Spleen (tissue), 11 donors: Measurements from ENCODE around the gene CFP. TPM values are rescaled to one million over a fixed set of nuclear protein-coding genes. Genes with fewer than 3 reads are reported as not detected.
A peak's percentile ranks its signal among the peaks of the same experiment; 100 is the strongest.

ENCODE experiments used
- DNase-seq: peaks from one replicate; pipeline ENCODE4 v3.0.0-alpha.2; 2020
- H3K27ac ChIP-seq, 8 donors: fragments of 200-600 bp; sonication (generic) in 7 of 8; 1 replicate in 4 of 8; 2 replicates in 4 of 8; pipeline versions ENCODE4 v1.5.0 to v1.8.0; 2016 to 2021; ENCODE audit warnings: inconsistent platforms in 4 of 8, mild to moderate bottlenecking in 4 of 8, moderate library complexity in 1 of 8
- H3K27me3 ChIP-seq, 7 donors: fragments of 200-600 bp; sonication (generic) in 6 of 7; replicated peaks in 1 of 7; 1 replicate in 4 of 7; 2 replicates in 3 of 7; pipeline versions ENCODE4 v1.5.0 to v1.8.0; 2016 to 2021; ENCODE audit warnings: inconsistent platforms in 3 of 7, mild to moderate bottlenecking in 1 of 7
- H3K36me3 ChIP-seq, 6 donors: fragments of 200-600 bp; sonication (generic) in 5 of 6; 1 replicate in 4 of 6; 2 replicates in 2 of 6; pipeline versions ENCODE4 v1.5.0 to v1.8.0; 2016 to 2021; ENCODE audit warnings: inconsistent platforms in 2 of 6
- H3K4me1 ChIP-seq, 6 donors: fragments of 200-600 bp; sonication (generic) in 5 of 6; 1 replicate in 3 of 6; 2 replicates in 3 of 6; pipeline versions ENCODE4 v1.5.0 to v1.8.0; 2016 to 2021; ENCODE audit warnings: inconsistent platforms in 3 of 6
- H3K4me3 ChIP-seq, 8 donors: fragments of 200-600 bp; sonication (generic) in 7 of 8; 1 replicate in 4 of 8; 2 replicates in 4 of 8; pipeline versions ENCODE4 v1.5.0 to v1.8.0; 2016 to 2021; ENCODE audit warnings: inconsistent platforms in 4 of 8, mild to moderate bottlenecking in 4 of 8, moderate library complexity in 2 of 8
- H3K9me3 ChIP-seq, 8 donors: fragments of 200-600 bp; sonication (generic) in 7 of 8; 1 replicate in 4 of 8; 2 replicates in 4 of 8; pipeline versions ENCODE4 v1.5.0 to v1.8.0; 2016 to 2021; ENCODE audit warnings: inconsistent platforms in 4 of 8
- CTCF ChIP-seq, 11 experiments: fragments of 200-600 bp in 7 of 11; fragments of 450-650 bp in 4 of 11; sonication (generic) in 4 of 11; IDR thresholded peaks in 8 of 11; conservative IDR thresholded peaks in 3 of 11; 1 replicate in 7 of 11; 2 replicates in 4 of 11; pipeline versions ENCODE4 v1.4.0 to v1.8.0; 2016 to 2021; ENCODE audit warnings: antibody characterized with exemption in 11 of 11, inconsistent platforms in 4 of 11, mild to moderate bottlenecking in 1 of 11
- POLR2A ChIP-seq, 3 donors: fragments of 450-650 bp; IDR thresholded peaks; one replicate each; pipeline ENCODE4 v1.5.1; 2017; ENCODE audit warnings: antibody characterized with exemption in 3 of 3, mild to moderate bottlenecking in 1 of 3
- POLR2AphosphoS5 ChIP-seq, 3 donors: sonication (generic); formaldehyde crosslinking; IDR thresholded peaks; one replicate each; pipeline ENCODE4 v1.5.1; 2017; ENCODE audit warnings: antibody characterized with exemption in 3 of 3
- WGBS, 5 donors: extraction: QIAGEN DNeasy Blood & Tissue Kit in 3 of 5; methylation state at CpG; one replicate each; pipeline versions ENCODE4 v1.1.5 to v1.1.7; 2013 to 2018; 5-methylcytosine and 5-hydroxymethylcytosine counted together
- intact Hi-C: fragments of 100-400 bp; cut with DNase I; formaldehyde crosslinking; loops from one replicate; pipeline ENCODE4 v1.15.0; 2023; ENCODE audit warnings: low total_unique reads
- polyA plus RNA-seq, 3 donors: library from polyadenylated mRNA; stranded (reverse); fragments of 200-250 nt; gene quantifications; one replicate each; pipeline ENCODE4 v1.2.1, GENCODE V29; 2013
- total RNA-seq, 7 donors: library from RNA; depleted of rRNA in 3 of 7; stranded (reverse); fragments of >200 nt in 3 of 7; fragmentation: NEBNext Ultra II Directional in 4 of 7; extraction: Animal tissue kit (Norgen Biotek cat#: 25700) in 4 of 7; gene quantifications; one replicate each; pipeline versions ENCODE4 v1.1.0 to v1.2.1, GENCODE V29; 2016 to 2021
- donor health status: healthy with polysubstance abuse.
- donor health status: DM: no; HTN: no; CAD: no; lungs with moderate emphysema.
- donor health status: DM: no; HTN: no; CAD: no.
- donor health status: Bipolar disorder and iron deficiency.
- donor health status: healthy.
- donor health status: DM: no; HTN: no; CAD: no.
- donor health status: DM: yes; HTN: yes; CAD: no.

The CFP gene
- total and polyA plus RNA-seq, 10 donors: 25.3 to 180 (median 115) TPM

GRCh38 chrX:47664737-47665136 lies 35.0 kb upstream of the CFP start:
- intact Hi-C loops: no loop called here
- Histone ChIP-seq H3K27me3 (no peaks in the 10 kb centered on the region), H3K9me3 (no peaks in the 10 kb centered on the region), H3K27ac (no peak overlapping the region), H3K36me3 (no peaks in the 10 kb centered on the region), H3K4me1 (peaks cover 0 to 1% (median under 1%) of the 10 kb centered on the region in 6 donors), H3K4me3 (no peak overlapping the region)
- WGBS, 5 donors: 81 to 91% (median 86%) methylated on average over 5 of the region's 5 CpGs
- TF ChIP-seq POLR2A (IDR thresholded peaks at IDR 0.05): no peak
- no peak for TF ChIP-seq POLR2AphosphoS5 (IDR thresholded peaks at IDR 0.05)
- no peak for TF ChIP-seq CTCF (IDR thresholded peaks at IDR 0.05 in 8 of 11, conservative IDR thresholded peaks at IDR 0.05 in 3 of 11)
- no peak for DNase-seq

GRCh38 chrX:47662144-47662657 lies 32.5 kb upstream of the CFP start:
- no peak for TF ChIP-seq POLR2A (IDR thresholded peaks at IDR 0.05)
- TF ChIP-seq CTCF (IDR thresholded peaks at IDR 0.05 in 8 of 11, conservative IDR thresholded peaks at IDR 0.05 in 3 of 11): no peak
- TF ChIP-seq POLR2AphosphoS5 (IDR thresholded peaks at IDR 0.05): no peak
- DNase-seq: no peak
- intact Hi-C loops: no loop called here
- Histone ChIP-seq H3K27me3 (no peaks in the 10 kb centered on the region), H3K4me3 (no peak overlapping the region), H3K4me1 (peaks cover 0 to 17% (median 9%) of the 10 kb centered on the region in 6 donors), H3K27ac (no peak overlapping the region), H3K36me3 (peaks cover 0 to 6% (median 0%) of the 10 kb centered on the region in 6 donors), H3K9me3 (no peaks in the 10 kb centered on the region)
- 58 to 89% (median 77%) methylated on average over 1 of the region's 1 CpG; no CpG with 5 or more reads in 1 of the 5 donors for WGBS, 5 donors

GRCh38 chrX:47661539-47661938 lies 31.8 kb upstream of the CFP start:
- Histone ChIP-seq H3K36me3 (peaks cover 0 to 12% (median 6%) of the 10 kb centered on the region in 6 donors), H3K9me3 (no peaks in the 10 kb centered on the region), H3K4me3 (no peak overlapping the region), H3K27ac (no peak overlapping the region), H3K27me3 (no peaks in the 10 kb centered on the region), H3K4me1 (peaks cover 0 to 24% (median 12%) of the 10 kb centered on the region in 6 donors)
- WGBS, 5 donors: 83 to 96% (median 93%) methylated on average over 7 of the region's 7 CpGs
- no peak for DNase-seq
- intact Hi-C loops: no loop called here
- TF ChIP-seq CTCF (IDR thresholded peaks at IDR 0.05 in 8 of 11, conservative IDR thresholded peaks at IDR 0.05 in 3 of 11) (no peak), POLR2A (IDR thresholded peaks at IDR 0.05) (no peak), POLR2AphosphoS5 (IDR thresholded peaks at IDR 0.05) (no peak)

- peaks cover 0 to 34% (median 13%) of the 10 kb centered on the region in 6 donors for H3K36me3 ChIP-seq
- H3K27me3 ChIP-seq: no peaks in the 10 kb centered on the region
- H3K9me3 ChIP-seq: no peaks in the 10 kb centered on the region
- 26 to 55% (median 31%) methylated on average over 8 of the region's 8 CpGs for WGBS, 5 donors
- no peak for DNase-seq
- H3K4me1 ChIP-seq: peaks cover 0 to 25% (median 12%) of the 10 kb centered on the region in 6 donors
- no peak for TF ChIP-seq POLR2AphosphoS5 (IDR thresholded peaks at IDR 0.05)
- no peak for TF ChIP-seq CTCF (IDR thresholded peaks at IDR 0.05 in 8 of 11, conservative IDR thresholded peaks at IDR 0.05 in 3 of 11)
- TF ChIP-seq POLR2A (IDR thresholded peaks at IDR 0.05): no peak
- peak overlapping the region; percentile 2 to 72 (median 54) for H3K4me3 ChIP-seq
- intact Hi-C loops: no loop called here
- peak overlapping the region; percentile 77 to 97 (median 95) for H3K27ac ChIP-seq
Measured at GRCh38 chrX:47659421-47659726, 29.6 kb upstream of the CFP start.
